ENCODE data around the gene EFCAB10.
A peak's percentile ranks its signal among the peaks of the same experiment; 100 is the strongest.
"Not testable (repeated sequence)": the region's sequence is repeated elsewhere in the genome, so short reads cannot be mapped to it uniquely, and the experiment has no call there.

The EFCAB10 gene

DNA sequence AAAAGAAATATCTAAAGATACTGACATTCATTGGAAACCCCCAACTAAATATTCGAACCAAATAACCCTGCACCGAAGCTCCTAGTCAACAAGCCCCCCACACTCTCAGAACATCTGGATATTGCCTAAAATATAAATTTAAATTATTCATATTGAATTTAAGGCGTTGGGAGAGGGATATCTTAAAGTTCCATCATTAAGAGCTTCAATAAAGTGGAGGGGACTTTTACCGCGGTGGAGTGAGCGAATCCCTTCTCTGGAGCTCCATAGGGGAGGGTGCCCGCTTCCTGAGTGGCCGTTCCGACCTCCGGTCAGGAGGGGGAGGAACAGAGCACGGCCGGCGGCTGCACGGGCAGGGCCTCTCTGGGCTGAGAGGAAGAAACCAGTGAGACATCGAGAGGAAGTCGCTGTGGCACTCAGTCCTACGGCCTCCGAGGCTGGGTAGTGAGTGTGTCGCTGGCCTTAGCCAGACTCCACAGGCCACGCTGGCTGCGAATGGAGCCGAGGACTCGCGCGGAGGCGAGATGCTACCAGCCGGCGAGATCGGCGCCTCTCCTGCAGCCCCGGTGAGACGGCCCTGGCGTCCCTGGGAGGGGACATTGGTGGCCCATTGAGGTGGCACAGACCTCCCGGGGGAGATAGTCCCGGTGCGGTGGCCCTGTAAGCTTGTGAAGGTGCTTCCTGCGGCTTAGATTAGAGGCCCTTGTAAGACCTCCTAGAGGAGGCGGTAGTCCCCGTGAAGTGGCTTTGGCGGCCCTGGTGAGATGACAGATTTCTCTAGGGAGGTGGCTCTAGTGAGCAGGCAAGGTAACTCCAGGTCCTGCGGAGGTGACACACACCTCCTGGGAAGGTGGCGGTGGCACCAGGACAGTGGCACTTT, 49.3 kb downstream of the EFCAB10 start, which contains the start of gene RINT1:
RINT1 (plus strand) TSS at position 410 of the 880 bp plus-strand sequence; CDS start at position 525, 115 bp downstream.
- DNase-seq, result peak; percentile 32 to 93 (median 83)

DNA sequence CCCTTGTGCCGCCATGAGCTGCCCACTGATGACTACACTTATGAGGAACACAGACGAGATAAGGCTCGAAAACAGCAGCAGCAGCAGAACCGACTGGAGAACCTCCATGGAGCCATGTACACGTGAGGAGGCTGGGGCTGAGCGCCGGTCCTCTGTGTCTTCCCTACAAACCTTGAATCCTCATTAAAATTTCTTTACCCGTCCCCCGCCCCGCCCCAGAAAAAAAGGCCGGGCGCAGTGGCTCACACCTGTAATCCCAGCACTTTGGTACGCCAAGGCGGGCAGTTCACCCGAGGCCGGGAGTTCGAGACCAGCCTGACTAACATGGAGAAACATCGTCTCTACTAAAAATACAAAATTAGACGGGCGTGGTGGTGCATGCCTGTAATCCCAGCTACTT, 50.7 kb downstream of the EFCAB10 start:
- no peak for DNase-seq

DNA sequence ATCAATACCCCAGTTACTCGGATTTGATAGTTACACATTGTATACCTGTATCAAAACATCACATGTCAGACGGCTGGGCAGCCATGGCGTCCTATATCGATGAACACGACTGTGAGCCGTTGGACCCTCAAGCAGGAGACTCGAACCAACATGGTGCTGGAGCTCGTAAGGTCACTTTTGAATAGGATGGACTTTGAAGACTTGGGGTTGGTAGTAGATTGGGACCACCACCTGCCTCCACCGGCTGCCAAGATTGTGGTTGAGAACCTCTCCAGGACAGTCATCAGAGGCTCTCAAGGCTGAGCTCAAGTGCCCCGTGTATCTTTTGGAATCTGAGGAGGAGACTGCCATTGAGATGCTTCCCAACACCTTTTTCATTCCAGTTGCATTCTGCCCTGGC, 51.2 kb downstream of the EFCAB10 start:
- DNase-seq, result no peak

DNA sequence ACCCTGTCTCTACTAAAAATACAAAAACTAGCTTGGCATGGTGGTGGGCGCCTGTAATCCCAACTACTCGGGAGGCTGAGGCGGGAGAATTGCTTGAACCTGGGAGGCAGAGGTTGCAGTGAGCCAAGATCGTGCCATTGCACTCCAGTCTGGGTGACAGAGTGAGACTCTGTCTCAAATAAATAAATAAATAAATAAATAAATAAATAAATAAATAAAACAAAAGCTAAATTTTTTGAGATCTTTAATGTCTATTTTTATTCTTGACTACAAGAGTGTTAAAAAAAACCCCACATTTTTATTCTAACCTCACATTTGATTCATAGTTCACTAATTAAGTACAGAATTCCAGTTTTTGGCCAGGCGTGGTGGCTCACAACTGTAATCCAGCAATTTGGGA, 53.6 kb downstream of the EFCAB10 start:
- DNase-seq, result not testable (repeated sequence)

DNA sequence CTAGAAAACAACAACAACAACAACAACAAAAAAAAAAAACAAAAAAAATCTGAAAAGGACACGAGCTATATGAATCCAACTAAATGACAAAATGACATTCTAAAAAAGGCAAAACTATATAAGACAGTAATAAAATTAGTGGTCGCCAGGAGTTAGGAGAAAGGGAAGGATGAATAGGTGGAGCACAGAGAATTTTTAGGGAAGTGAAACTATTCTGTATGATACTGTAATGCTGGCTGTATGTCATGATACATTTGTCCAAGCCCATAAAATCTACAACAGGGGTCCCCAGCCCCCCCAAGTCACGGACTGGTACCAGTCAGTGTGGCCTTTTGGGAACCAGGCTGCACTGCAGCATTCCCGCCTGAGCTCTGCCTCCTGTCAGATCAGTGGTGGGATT, 56.5 kb downstream of the EFCAB10 start:
- no peak for DNase-seq

DNA sequence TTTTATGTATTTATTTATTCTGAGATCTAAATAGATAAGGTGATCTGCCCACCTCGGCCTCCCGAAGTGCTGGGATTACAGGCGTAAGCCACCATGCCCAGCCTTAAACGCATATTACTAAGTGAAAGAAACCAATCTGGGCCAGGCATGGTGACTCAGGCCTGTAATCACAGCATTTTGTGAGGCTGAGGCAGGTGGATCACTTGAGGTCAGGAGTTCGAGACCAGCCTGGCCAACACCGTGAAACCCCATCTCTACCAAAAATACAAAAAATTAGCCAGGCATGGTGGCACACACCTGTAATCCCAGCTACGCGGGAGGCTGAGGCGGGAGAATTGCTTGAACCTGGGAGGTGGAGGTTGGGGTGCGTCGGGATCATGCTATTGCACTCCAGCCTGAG, 56.9 kb downstream of the EFCAB10 start:
- DNase-seq, result not testable (repeated sequence)

DNA sequence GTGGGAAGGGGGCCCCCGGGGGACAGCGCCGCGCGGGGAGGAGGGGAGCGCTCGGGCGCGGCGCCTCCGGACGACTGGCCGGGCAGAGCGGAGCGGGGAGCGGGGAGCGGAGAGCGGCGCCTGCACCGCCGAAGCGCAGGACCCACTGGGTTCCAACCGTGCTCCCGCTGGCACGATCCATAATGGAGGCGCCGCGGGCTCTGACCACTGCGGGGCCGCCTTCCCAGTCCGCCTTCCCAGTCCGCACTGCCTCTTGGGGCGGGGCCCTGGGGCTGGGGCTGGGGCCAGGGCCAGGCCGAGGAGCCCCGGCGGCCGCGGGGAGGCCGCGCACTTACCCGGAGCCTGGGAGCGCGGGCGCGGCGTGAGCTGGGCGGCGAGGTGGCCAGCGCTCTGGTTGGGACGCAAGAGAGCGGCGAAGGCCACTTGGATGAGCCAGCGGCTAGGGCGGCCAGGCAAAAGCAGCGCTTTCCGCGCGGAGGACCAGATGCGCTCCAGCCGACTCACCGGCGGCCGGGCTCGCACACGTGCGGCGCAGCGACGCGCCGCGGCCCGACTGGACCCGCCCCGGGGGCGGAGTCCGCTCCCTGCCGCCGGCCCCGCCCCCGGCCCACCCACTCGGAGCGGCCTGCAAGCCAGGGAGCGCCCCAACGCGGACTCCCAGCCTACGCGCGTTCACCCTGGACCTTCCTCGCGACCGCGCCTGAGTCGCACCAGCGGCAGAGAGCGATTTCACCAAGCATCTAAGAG, 59.4 kb downstream of the EFCAB10 start, which contains the start of gene PUS7:
PUS7 (minus strand) TSS at position 555 of the 747 bp plus-strand sequence. CDS start 13,759 bp downstream, outside the sequence.
- peak; percentile 32 to 91 (median 80) for DNase-seq

DNA sequence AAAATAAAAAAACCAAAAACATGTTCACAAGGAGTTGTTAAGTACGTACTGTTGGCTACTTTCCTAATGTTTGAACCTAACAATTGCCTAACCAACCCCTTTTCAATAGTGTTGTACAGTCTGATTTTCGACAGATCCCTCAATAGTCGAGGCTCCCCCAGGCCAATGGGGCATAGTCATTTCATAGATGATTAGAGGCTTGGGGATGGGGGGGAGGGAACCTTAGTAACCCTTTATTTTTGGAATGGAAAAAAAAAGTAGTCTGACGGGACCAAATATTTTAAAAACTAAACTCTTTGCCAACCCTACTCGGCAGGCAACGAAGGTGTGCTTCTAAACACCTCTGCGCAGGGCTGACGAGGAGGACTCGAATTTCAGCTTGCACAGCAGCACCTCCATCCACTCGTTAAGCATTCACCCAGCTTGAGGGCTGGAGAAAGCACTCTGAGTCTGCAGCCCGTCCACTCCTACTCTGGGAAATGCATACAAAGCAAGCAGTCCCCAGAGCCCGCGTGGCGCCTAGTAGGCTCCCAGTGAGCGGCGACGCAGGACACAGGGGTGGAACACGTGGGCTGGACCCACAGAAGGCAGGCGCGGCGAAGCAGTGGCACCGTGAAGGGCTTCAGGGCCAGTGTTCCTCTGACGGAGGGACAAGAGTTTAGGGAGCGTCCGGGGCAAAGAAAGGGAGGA, 60.1 kb downstream of the EFCAB10 start:
- peak in 43 of 51 donors; percentile 2 to 70 (median 43) for DNase-seq

DNA sequence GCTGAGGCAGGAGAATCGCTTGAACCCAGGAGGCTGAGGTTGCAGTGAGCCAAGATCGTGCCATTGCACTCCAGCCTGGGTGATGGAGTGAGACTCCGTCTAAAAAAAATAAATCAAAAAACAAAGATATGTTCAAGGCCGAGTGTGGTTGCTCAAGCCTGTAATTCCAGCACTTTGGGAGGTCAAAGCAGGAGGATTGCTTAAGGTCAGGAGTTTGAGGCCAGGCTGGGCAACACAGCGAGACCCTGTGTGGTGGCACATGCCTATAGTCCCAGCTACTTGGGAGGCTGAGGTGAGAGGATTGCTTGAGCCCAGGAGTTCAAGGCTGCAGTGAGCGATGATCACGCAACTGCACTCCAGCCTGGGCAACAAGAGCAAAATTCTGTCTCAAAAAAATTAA, 60.7 kb downstream of the EFCAB10 start:
- not testable (repeated sequence) for DNase-seq

DNA sequence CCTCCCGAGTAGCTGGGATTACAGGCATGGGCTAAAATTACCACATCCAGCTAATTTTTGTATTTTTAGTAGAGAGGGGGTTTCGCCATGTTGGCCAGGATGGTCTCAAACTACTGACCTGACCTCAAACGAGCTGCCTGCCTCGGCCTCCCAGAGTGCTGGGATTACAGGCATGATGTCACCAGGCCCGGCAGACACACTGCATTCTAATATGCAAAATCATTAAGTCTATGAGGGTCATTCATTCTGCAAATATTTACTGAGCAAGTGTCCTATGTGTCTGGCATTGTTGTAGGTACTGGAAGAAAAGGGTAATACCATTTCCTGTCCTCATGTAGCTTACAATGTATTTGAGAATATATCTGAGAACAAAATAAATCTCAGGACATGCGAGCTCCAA, 61.9 kb downstream of the EFCAB10 start:
- no peak for DNase-seq

DNA sequence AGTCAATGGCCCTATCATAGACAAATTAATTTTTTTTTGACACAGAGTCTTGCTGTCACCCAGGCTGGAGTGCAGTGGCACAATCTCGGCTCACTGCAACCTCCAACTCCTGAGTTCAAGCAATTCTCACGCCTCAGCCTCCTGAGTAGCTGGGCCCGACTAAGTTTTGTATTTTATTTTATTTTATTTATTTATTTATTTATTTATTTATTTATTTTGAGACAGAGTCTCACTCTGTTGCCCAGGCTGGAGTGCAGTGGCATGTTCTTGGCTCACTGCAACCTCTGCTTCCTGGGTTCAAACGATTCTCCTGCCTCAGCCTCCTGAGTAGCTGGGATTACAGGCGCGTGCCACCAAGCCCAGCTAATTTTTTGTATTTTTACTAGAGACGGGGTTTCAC, 65.7 kb downstream of the EFCAB10 start:
- DNase-seq, result not testable (repeated sequence)

All from hypothalamus (tissue), 51 donors.